ENCODE results near the gene RBMS1. TPM values are rescaled to one million over a fixed set of nuclear protein-coding genes. Genes with fewer than 3 reads are reported as not detected.

RBMS1 gene
- total RNA-seq, 4 donors from 2014 or later = 68.1 to 83.4 (median 72.5) TPM

GRCh38 chr2:160279813-160280465, 213.7 kb downstream of the RBMS1 start:
- 80 to 81% methylated on average over 5 of the region's 5 CpGs for WGBS, 2 donors
- DNase-seq (ENCODE audit: low spot score in 2 of 2) = no peak
- H3K36me3 ChIP-seq = peaks cover 0 to 82% (median 0%) of the 10 kb centered on the region in 3 donors
- peak overlapping the region in 2 of 4 donors; percentile 22 to 55 for H3K27ac ChIP-seq
- H3K27me3 ChIP-seq = no peaks in the 10 kb centered on the region
- TF ChIP-seq POLR2A (IDR thresholded peaks at IDR 0.05) (no peak), EP300 (IDR thresholded peaks at IDR 0.05) (no peak), CTCF (IDR thresholded peaks at IDR 0.05) (no peak)
- no peak overlapping the region for H3K4me3 ChIP-seq
- no peaks in the 10 kb centered on the region for H3K9me3 ChIP-seq
- H3K4me1 ChIP-seq = peaks cover 0 to 38% (median 5%) of the 10 kb centered on the region in 4 donors

- peaks cover 0 to 79% (median 0%) of the 10 kb centered on the region in 3 donors for H3K36me3 ChIP-seq
- TF ChIP-seq EP300 (IDR thresholded peaks at IDR 0.05) = peak in 1 of 2 donors; percentile 62
- no peak for TF ChIP-seq POLR2A (IDR thresholded peaks at IDR 0.05)
- peak in 2 of 5 experiments; percentile 21 to 40 for TF ChIP-seq CTCF (IDR thresholded peaks at IDR 0.05)
- peak overlapping the region in 2 of 4 donors; percentile 43 to 55 for H3K27ac ChIP-seq
- H3K27me3 ChIP-seq = no peaks in the 10 kb centered on the region
- peak in 1 of 2 donors; percentile 47 for DNase-seq (ENCODE audit: low spot score in 2 of 2)
- H3K9me3 ChIP-seq = no peaks in the 10 kb centered on the region
- WGBS, 2 donors = 21 to 24% methylated on average over 2 of the region's 2 CpGs
- H3K4me1 ChIP-seq = peaks cover 0 to 38% (median 5%) of the 10 kb centered on the region in 4 donors
- H3K4me3 ChIP-seq = no peak overlapping the region
Measured at GRCh38 chr2:160278879-160279177, 214.8 kb downstream of the RBMS1 start.

- no peaks in the 10 kb centered on the region for H3K9me3 ChIP-seq
- DNase-seq (ENCODE audit: low spot score in 2 of 2) = no peak
- H3K36me3 ChIP-seq = peaks cover 0 to 79% (median 0%) of the 10 kb centered on the region in 3 donors
- no peaks in the 10 kb centered on the region for H3K27me3 ChIP-seq
- WGBS, 2 donors = 81% methylated on average over 9 of the region's 9 CpGs
- no peak overlapping the region for H3K4me3 ChIP-seq
- H3K4me1 ChIP-seq = peaks cover 0 to 38% (median 5%) of the 10 kb centered on the region in 4 donors
- H3K27ac ChIP-seq = peak overlapping the region in 2 of 4 donors; percentile 43 to 55
- no peak for TF ChIP-seq EP300 (IDR thresholded peaks at IDR 0.05)
- TF ChIP-seq CTCF (IDR thresholded peaks at IDR 0.05) = no peak
- TF ChIP-seq POLR2A (IDR thresholded peaks at IDR 0.05) = no peak
Measured at GRCh38 chr2:160278101-160278878, 215.3 kb downstream of the RBMS1 start.

GRCh38 chr2:160277151-160277550, 216.5 kb downstream of the RBMS1 start:
- H3K4me3 ChIP-seq = no peak overlapping the region
- H3K27me3 ChIP-seq = no peaks in the 10 kb centered on the region
- WGBS, 2 donors = 94% methylated on average over 6 of the region's 6 CpGs
- H3K36me3 ChIP-seq = peaks cover 0 to 79% (median 0%) of the 10 kb centered on the region in 3 donors
- DNase-seq (ENCODE audit: low spot score in 2 of 2) = no peak
- TF ChIP-seq EP300 (IDR thresholded peaks at IDR 0.05) = no peak
- no peak for TF ChIP-seq POLR2A (IDR thresholded peaks at IDR 0.05)
- no peak for TF ChIP-seq CTCF (IDR thresholded peaks at IDR 0.05)
- no peak overlapping the region for H3K27ac ChIP-seq
- H3K9me3 ChIP-seq = no peaks in the 10 kb centered on the region
- peaks cover 0 to 35% (median 5%) of the 10 kb centered on the region in 4 donors for H3K4me1 ChIP-seq

- no peak overlapping the region for H3K27ac ChIP-seq
- 70 to 90% methylated on average over 3 of the region's 3 CpGs for whole genome bisulfite sequencing, 2 donors
Measured at GRCh38 chr2:160275656-160276055, 218.0 kb downstream of the RBMS1 start.

More at GRCh38 chr2:160275656-160276055, 218.0 kb downstream of the RBMS1 start:
- peaks cover 0 to 37% (median 5%) of the 10 kb centered on the region in 4 donors for H3K4me1 ChIP-seq
- no peak for DNase-seq (ENCODE audit: low spot score in 2 of 2)
- no peak overlapping the region for H3K4me3 ChIP-seq
- H3K9me3 ChIP-seq = no peaks in the 10 kb centered on the region
- H3K27me3 ChIP-seq = no peaks in the 10 kb centered on the region
- no peak for TF ChIP-seq POLR2A (IDR thresholded peaks at IDR 0.05)
- TF ChIP-seq EP300 (IDR thresholded peaks at IDR 0.05) = no peak
- no peak for TF ChIP-seq CTCF (IDR thresholded peaks at IDR 0.05)
- peaks cover 0 to 64% (median 0%) of the 10 kb centered on the region in 3 donors for H3K36me3 ChIP-seq

Measured in tibial nerve (tissue), 4 donors.